ENCODE results near the gene RRP15. TPM values are rescaled to one million over a fixed set of nuclear protein-coding genes. Genes with fewer than 3 reads are reported as not detected.
A peak's percentile ranks its signal among the peaks of the same experiment; 100 is the strongest.

Gene RRP15
- polyA plus RNA-seq, 1 experiment = 7.9 TPM

GRCh38 chr1:218273762-218274479 lies 11.2 kb upstream of the RRP15 start:
- TF ChIP-seq, protein P1, sequence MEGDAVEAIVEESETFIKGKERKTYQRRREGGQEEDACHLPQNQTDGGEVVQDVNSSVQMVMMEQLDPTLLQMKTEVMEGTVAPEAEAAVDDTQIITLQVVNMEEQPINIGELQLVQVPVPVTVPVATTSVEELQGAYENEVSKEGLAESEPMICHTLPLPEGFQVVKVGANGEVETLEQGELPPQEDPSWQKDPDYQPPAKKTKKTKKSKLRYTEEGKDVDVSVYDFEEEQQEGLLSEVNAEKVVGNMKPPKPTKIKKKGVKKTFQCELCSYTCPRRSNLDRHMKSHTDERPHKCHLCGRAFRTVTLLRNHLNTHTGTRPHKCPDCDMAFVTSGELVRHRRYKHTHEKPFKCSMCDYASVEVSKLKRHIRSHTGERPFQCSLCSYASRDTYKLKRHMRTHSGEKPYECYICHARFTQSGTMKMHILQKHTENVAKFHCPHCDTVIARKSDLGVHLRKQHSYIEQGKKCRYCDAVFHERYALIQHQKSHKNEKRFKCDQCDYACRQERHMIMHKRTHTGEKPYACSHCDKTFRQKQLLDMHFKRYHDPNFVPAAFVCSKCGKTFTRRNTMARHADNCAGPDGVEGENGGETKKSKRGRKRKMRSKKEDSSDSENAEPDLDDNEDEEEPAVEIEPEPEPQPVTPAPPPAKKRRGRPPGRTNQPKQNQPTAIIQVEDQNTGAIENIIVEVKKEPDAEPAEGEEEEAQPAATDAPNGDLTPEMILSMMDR (IDR thresholded peaks at IDR 0.05; ENCODE audit: low read depth, low read length) = no peak
- Histone ChIP-seq H3K27ac (ENCODE audit: low read depth, low read length) (no peak overlapping the region), H3K9me3 (ENCODE audit: control insufficient read depth, insufficient read depth, low read length) (no peaks in the 10 kb centered on the region), H3K4me3 (ENCODE audit: low read depth, low read length) (no peak overlapping the region), H3K27me3 (ENCODE audit: control insufficient read depth, insufficient read depth, low read length) (peaks cover 8% of the 10 kb centered on the region)
- POLR2A ChIA-PET = no interaction called here
- CTCF ChIA-PET = interaction anchor here (1.0 kb wide), 1 partner anchor 26 kb away, joined by 3 read pairs; no protein-coding TSS in a partner anchor
- DNase-seq (ENCODE audit: low read depth, low spot score) = no peak

- CTCF ChIA-PET = interaction anchor here (1.0 kb wide), 1 partner anchor 25 kb away, joined by 3 read pairs; no protein-coding TSS in a partner anchor
- Histone ChIP-seq H3K4me3 (ENCODE audit: low read depth, low read length) (no peak overlapping the region), H3K27me3 (ENCODE audit: control insufficient read depth, insufficient read depth, low read length) (peaks cover 8% of the 10 kb centered on the region), H3K27ac (ENCODE audit: low read depth, low read length) (no peak overlapping the region), H3K9me3 (ENCODE audit: control insufficient read depth, insufficient read depth, low read length) (no peaks in the 10 kb centered on the region)
- TF ChIP-seq, protein P1 (IDR thresholded peaks at IDR 0.05; ENCODE audit: low read depth, low read length) = no peak
- POLR2A ChIA-PET = no interaction called here
- DNase-seq (ENCODE audit: low read depth, low spot score) = no peak
These were observed 10.6 kb upstream of the RRP15 start for GRCh38 chr1:218274511-218274910.

- H3K9me3 ChIP-seq (ENCODE audit: control insufficient read depth, insufficient read depth, low read length) = no peaks in the 10 kb centered on the region
- TF ChIP-seq, protein P1 (IDR thresholded peaks at IDR 0.05; ENCODE audit: low read depth, low read length) = no peak
- H3K4me3 ChIP-seq (ENCODE audit: low read depth, low read length) = no peak overlapping the region
- peaks cover 8% of the 10 kb centered on the region for H3K27me3 ChIP-seq (ENCODE audit: control insufficient read depth, insufficient read depth, low read length)
- H3K27ac ChIP-seq (ENCODE audit: low read depth, low read length) = no peak overlapping the region
- ChIA-PET POLR2A (no interaction called here), CTCF (no interaction called here)
- no peak for DNase-seq (ENCODE audit: low read depth, low spot score)
These were observed 9.3 kb upstream of the RRP15 start for GRCh38 chr1:218275823-218276222.

GRCh38 chr1:218281285-218281684 lies 3.8 kb upstream of the RRP15 start:
- ChIA-PET POLR2A (no interaction called here), CTCF (no interaction called here)
- Histone ChIP-seq H3K27me3 (ENCODE audit: control insufficient read depth, insufficient read depth, low read length) (peaks cover 4% of the 10 kb centered on the region), H3K27ac (ENCODE audit: low read depth, low read length) (no peak overlapping the region), H3K9me3 (ENCODE audit: control insufficient read depth, insufficient read depth, low read length) (peaks cover 4% of the 10 kb centered on the region; the same call in 1 of the 2 replicates), H3K4me3 (ENCODE audit: low read depth, low read length) (no peak overlapping the region)
- DNase-seq (ENCODE audit: low read depth, low spot score) = no peak
- TF ChIP-seq, protein P1 (IDR thresholded peaks at IDR 0.05; ENCODE audit: low read depth, low read length) = no peak

- CTCF ChIA-PET = interaction anchor here (0.6 to 2.1 kb wide), 2 partner anchors 15 to 52 kb away, joined by 3 to 13 read pairs; no protein-coding TSS in a partner anchor
- Histone ChIP-seq H3K9me3 (ENCODE audit: control insufficient read depth, insufficient read depth, low read length) (peaks cover 4% of the 10 kb centered on the region; the same call in 1 of the 2 replicates), H3K27ac (ENCODE audit: low read depth, low read length) (peak overlapping the region; percentile 75), H3K4me3 (ENCODE audit: low read depth, low read length) (peak overlapping the region; percentile 100), H3K27me3 (ENCODE audit: control insufficient read depth, insufficient read depth, low read length) (peaks cover 4% of the 10 kb centered on the region)
- TF ChIP-seq, protein P1 (IDR thresholded peaks at IDR 0.05; ENCODE audit: low read depth, low read length) = no peak
- POLR2A ChIA-PET = interaction anchor here (0.7 to 1.3 kb wide), 4 partner anchors 11 to 75 kb away, joined by 3 to 5 read pairs (median 4); no protein-coding TSS in a partner anchor
- no peak for DNase-seq (ENCODE audit: low read depth, low spot score)
These were observed 646 bp upstream of the RRP15 start for GRCh38 chr1:218284377-218284916.
